Measurements from ENCODE around the gene AKR1C1. TPM values are rescaled to one million over a fixed set of nuclear protein-coding genes. Genes with fewer than 3 reads are reported as not detected.
A peak's percentile ranks its signal among the peaks of the same experiment; 100 is the strongest.
"Not testable (repeated sequence)": the region's sequence is repeated elsewhere in the genome, so short reads cannot be mapped to it uniquely, and the experiment has no call there.

Gene AKR1C1
- total and polyA plus RNA-seq, 2 donors (not counting 1 experiment from before 2014, with no cell fraction given) = 118 to 154 TPM

DNA sequence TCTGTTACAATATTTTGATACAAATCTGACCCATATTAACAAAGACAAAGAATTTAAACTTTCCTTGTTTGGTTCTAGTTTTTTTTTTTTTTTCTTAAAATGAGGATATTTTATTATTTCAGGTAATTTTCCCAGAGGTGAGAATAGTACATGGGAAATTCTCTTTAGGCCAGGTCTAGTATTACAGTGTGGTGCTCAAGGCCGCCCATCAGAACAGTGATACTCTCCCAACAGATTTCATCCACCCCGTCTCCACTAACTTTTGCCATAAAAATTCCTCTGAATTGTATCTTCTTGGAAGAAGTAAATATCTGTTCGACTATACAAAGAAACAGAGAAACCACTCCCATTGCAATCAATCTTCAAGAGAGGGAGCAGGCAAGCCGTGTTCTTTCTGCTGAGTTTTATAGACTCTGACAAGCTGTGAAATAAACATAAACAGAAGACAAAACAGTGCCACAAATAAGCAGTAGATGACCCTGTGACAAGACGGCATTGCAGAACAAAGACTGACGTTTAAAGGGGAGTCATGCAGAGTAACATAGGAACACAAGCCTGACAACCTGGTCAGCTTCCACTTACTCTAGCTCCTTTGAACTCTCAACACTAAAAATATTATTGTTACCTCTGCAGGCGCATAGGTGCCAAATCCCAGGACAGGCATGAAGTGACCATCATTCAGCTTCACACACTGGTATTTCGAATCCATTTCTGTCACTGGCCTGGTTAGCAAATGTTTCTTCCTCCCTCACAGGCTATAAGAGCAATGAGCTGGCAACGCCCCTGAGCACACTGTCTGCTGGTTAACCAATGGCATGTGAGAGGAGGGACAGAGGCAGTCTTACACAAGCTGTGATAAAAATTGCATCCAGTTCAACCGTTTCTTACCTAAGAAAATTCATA lies 40.2 kb downstream of the AKR1C1 start, which contains the start of gene AKR1C2:
AKR1C2 (minus strand) TSS at position 731 of the 903 bp plus-strand sequence; CDS start at position 709, 22 bp downstream.
- not testable (repeated sequence) for H3K36me3 ChIP-seq (ENCODE audit: control insufficient read depth, insufficient read depth, low read length); H4K20me1 ChIP-seq (ENCODE audit: control insufficient read depth, extremely low read depth, insufficient read depth, low read length); H3K9ac ChIP-seq (ENCODE audit: insufficient read depth, low read length); H3K79me2 ChIP-seq (ENCODE audit: control insufficient read depth, insufficient read depth, low read length); H3K9me3 ChIP-seq (ENCODE audit: control insufficient read depth, insufficient read depth, low read depth, low read length); H3K27me3 ChIP-seq (ENCODE audit: control insufficient read depth, insufficient read depth, low read length); H3K27ac ChIP-seq (ENCODE audit: insufficient read depth, low read length); H3K4me2 ChIP-seq (ENCODE audit: extremely low read depth, insufficient read depth, low read length); H3K4me1 ChIP-seq (ENCODE audit: control insufficient read depth, extremely low read depth, insufficient read depth, low read length)
- Histone ChIP-seq H3K4me3 (replicated peaks in 1 of 4; ENCODE audit: control extremely low read depth in 1 of 4, insufficient read depth in 1 of 4, low read depth in 3 of 4, low read length in 4 of 4) (peak within 1 kb of the TSS in 2 of 4 experiments; percentile 39 to 55), H2AFZ (ENCODE audit: low read length) (peak within 1 kb of the TSS; percentile 46)
- peak in 1 of 2 donors; percentile 32 for DNase-seq (ENCODE audit: low read depth in 2 of 2)

DNA sequence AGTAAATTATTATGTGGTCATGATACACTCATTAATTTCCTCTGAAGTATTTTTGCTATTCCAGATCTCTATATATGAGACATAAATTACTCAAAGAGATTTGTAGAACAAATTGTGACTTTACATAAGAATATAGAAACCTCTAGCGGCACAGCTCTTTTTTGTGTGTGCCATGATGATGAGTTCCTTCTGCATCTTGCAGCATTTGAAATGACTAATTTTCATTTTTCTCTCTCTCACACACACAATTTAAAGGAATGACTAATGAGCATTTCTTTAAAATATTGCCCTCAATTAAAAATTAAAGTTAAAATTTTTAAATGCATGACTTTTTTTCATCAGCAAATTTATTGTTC lies 40.8 kb downstream of the AKR1C1 start:
- H3K9me3 ChIP-seq (ENCODE audit: control insufficient read depth, insufficient read depth, low read depth, low read length); H3K27ac ChIP-seq (ENCODE audit: insufficient read depth, low read length); H3K36me3 ChIP-seq (ENCODE audit: control insufficient read depth, insufficient read depth, low read length); H3K79me2 ChIP-seq (ENCODE audit: control insufficient read depth, insufficient read depth, low read length); H3K27me3 ChIP-seq (ENCODE audit: control insufficient read depth, insufficient read depth, low read length); H4K20me1 ChIP-seq (ENCODE audit: control insufficient read depth, extremely low read depth, insufficient read depth, low read length); H3K9ac ChIP-seq (ENCODE audit: insufficient read depth, low read length); DNase-seq (ENCODE audit: low read depth in 2 of 2); H3K4me2 ChIP-seq (ENCODE audit: extremely low read depth, insufficient read depth, low read length); H2AFZ ChIP-seq (ENCODE audit: low read length); H3K4me1 ChIP-seq (ENCODE audit: control insufficient read depth, extremely low read depth, insufficient read depth, low read length); H3K4me3 ChIP-seq (replicated peaks in 1 of 4; ENCODE audit: control extremely low read depth in 1 of 4, insufficient read depth in 1 of 4, low read depth in 3 of 4, low read length in 4 of 4): not testable (repeated sequence)

DNA sequence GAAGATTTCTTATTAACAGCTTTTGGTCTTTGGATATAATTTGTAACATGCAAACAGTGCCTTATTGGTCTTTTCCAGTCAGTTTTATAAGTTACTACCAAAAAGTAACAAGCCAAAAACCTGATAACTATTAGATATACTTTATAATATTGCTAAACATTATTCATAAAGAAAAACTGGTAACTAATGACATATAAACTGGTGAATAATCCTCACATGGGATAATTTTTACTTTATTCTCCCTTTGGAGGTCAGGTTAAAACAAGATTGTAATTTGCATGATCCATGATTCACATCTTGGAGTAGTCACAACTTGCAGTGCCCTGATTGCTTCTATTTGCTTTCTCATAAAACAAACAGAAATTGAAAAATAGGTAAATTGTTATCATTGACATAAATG lies 41.3 kb downstream of the AKR1C1 start:
- not testable (repeated sequence) for H4K20me1 ChIP-seq (ENCODE audit: control insufficient read depth, extremely low read depth, insufficient read depth, low read length); H3K4me3 ChIP-seq (replicated peaks in 1 of 4; ENCODE audit: control extremely low read depth in 1 of 4, insufficient read depth in 1 of 4, low read depth in 3 of 4, low read length in 4 of 4); H3K27ac ChIP-seq (ENCODE audit: insufficient read depth, low read length); H3K36me3 ChIP-seq (ENCODE audit: control insufficient read depth, insufficient read depth, low read length); DNase-seq (ENCODE audit: low read depth in 2 of 2); H3K79me2 ChIP-seq (ENCODE audit: control insufficient read depth, insufficient read depth, low read length); H3K4me2 ChIP-seq (ENCODE audit: extremely low read depth, insufficient read depth, low read length); H3K27me3 ChIP-seq (ENCODE audit: control insufficient read depth, insufficient read depth, low read length); H3K9ac ChIP-seq (ENCODE audit: insufficient read depth, low read length); H3K4me1 ChIP-seq (ENCODE audit: control insufficient read depth, extremely low read depth, insufficient read depth, low read length); H3K9me3 ChIP-seq (ENCODE audit: control insufficient read depth, insufficient read depth, low read depth, low read length); H2AFZ ChIP-seq (ENCODE audit: low read length)

DNA sequence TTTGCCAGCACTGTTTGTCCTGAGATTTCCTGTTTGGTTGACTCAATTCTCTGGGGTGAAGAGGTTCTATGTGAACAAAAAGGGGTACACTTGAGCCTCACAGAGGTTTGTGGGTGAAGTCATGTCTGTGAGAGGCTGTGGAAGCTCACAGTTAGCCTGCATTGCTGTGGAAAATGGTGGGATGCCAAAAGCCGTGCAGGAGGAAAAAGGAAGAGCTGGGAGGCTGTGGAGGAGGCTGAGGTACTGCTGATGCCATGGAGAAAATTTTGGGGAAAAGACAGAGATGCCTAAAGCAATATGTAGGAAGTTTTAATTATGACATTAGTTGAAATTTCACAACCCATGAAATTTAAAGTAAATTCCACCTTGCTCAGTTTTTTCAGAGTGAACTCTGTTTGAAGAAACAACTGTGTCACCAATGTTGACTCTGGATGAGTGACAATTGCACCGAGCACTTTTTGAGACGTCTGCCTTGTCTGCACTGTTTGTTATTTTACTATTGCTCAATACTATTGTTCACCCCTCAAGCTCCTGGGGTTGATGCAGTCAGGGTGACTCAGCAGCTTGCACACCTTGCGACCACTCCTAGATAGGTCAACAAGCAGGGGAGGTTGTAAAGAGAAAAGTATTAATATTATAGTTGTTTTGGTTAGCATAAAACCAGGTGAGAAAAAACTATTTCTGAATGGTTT lies 45.8 kb downstream of the AKR1C1 start:
- not testable (repeated sequence) for H3K79me2 ChIP-seq (ENCODE audit: control insufficient read depth, insufficient read depth, low read length); H3K4me3 ChIP-seq (replicated peaks in 1 of 4; ENCODE audit: control extremely low read depth in 1 of 4, insufficient read depth in 1 of 4, low read depth in 3 of 4, low read length in 4 of 4); H3K27ac ChIP-seq (ENCODE audit: insufficient read depth, low read length); H3K4me1 ChIP-seq (ENCODE audit: control insufficient read depth, extremely low read depth, insufficient read depth, low read length); H3K36me3 ChIP-seq (ENCODE audit: control insufficient read depth, insufficient read depth, low read length); H2AFZ ChIP-seq (ENCODE audit: low read length); H3K27me3 ChIP-seq (ENCODE audit: control insufficient read depth, insufficient read depth, low read length); DNase-seq (ENCODE audit: low read depth in 2 of 2); H3K9ac ChIP-seq (ENCODE audit: insufficient read depth, low read length); H4K20me1 ChIP-seq (ENCODE audit: control insufficient read depth, extremely low read depth, insufficient read depth, low read length); H3K9me3 ChIP-seq (ENCODE audit: control insufficient read depth, insufficient read depth, low read depth, low read length); H3K4me2 ChIP-seq (ENCODE audit: extremely low read depth, insufficient read depth, low read length)

DNA sequence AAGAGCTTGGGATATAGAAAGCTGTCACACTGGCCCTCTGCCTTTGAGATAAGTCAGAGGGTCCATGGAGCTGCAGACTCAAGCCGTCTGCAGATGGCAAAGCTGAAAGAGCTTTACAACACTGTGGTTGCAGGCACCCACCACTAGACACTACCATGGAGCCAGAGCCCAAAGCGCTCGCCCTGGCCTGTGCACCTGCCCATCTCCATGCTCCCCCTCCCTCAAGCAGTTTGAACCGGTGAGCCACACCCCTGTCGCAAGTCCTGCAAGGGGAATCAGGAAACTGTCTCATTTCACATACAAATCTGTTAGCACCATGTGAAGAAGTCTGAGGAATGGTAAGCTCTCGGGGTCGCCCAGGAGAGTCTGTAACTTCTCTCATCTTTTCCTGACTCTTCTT lies 46.8 kb downstream of the AKR1C1 start:
- H2AFZ ChIP-seq (ENCODE audit: low read length); H3K27me3 ChIP-seq (ENCODE audit: control insufficient read depth, insufficient read depth, low read length); H3K27ac ChIP-seq (ENCODE audit: insufficient read depth, low read length); DNase-seq (ENCODE audit: low read depth in 2 of 2); H3K9me3 ChIP-seq (ENCODE audit: control insufficient read depth, insufficient read depth, low read depth, low read length); H3K4me3 ChIP-seq (replicated peaks in 1 of 4; ENCODE audit: control extremely low read depth in 1 of 4, insufficient read depth in 1 of 4, low read depth in 3 of 4, low read length in 4 of 4); H3K79me2 ChIP-seq (ENCODE audit: control insufficient read depth, insufficient read depth, low read length); H3K4me2 ChIP-seq (ENCODE audit: extremely low read depth, insufficient read depth, low read length); H4K20me1 ChIP-seq (ENCODE audit: control insufficient read depth, extremely low read depth, insufficient read depth, low read length); H3K36me3 ChIP-seq (ENCODE audit: control insufficient read depth, insufficient read depth, low read length); H3K4me1 ChIP-seq (ENCODE audit: control insufficient read depth, extremely low read depth, insufficient read depth, low read length); H3K9ac ChIP-seq (ENCODE audit: insufficient read depth, low read length): not testable (repeated sequence)

DNA sequence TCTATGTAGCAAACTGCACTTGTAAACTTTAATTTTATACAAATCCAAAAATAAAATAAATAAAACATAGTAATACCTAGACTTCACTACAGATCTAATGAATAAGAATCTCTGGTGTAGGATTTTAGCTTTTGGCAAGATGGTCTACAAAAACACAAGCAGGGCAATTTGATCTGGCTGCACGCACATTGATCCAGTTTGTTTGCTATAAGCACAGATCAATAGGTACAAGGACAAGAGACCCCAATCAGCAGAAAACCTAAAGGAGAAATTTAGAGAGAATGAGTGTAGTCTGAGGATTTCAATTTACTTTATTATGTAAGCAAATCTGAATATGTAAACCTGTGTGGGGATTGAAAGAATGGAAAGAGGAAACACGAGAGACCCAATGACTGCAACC lies 48.2 kb downstream of the AKR1C1 start:
- H3K4me3 ChIP-seq (replicated peaks in 1 of 4; ENCODE audit: control extremely low read depth in 1 of 4, insufficient read depth in 1 of 4, low read depth in 3 of 4, low read length in 4 of 4); H3K27me3 ChIP-seq (ENCODE audit: control insufficient read depth, insufficient read depth, low read length); DNase-seq (ENCODE audit: low read depth in 2 of 2); H2AFZ ChIP-seq (ENCODE audit: low read length); H3K4me1 ChIP-seq (ENCODE audit: control insufficient read depth, extremely low read depth, insufficient read depth, low read length); H3K9ac ChIP-seq (ENCODE audit: insufficient read depth, low read length); H3K27ac ChIP-seq (ENCODE audit: insufficient read depth, low read length); H3K9me3 ChIP-seq (ENCODE audit: control insufficient read depth, insufficient read depth, low read depth, low read length); H3K4me2 ChIP-seq (ENCODE audit: extremely low read depth, insufficient read depth, low read length); H3K79me2 ChIP-seq (ENCODE audit: control insufficient read depth, insufficient read depth, low read length); H4K20me1 ChIP-seq (ENCODE audit: control insufficient read depth, extremely low read depth, insufficient read depth, low read length); H3K36me3 ChIP-seq (ENCODE audit: control insufficient read depth, insufficient read depth, low read length): not testable (repeated sequence)
